Measurements from ENCODE around the gene GPR150.

Gene GPR150

GRCh38 chr5:95655575-95655974, 35.7 kb downstream of the GPR150 start:
- DNase-seq, result no peak

DNA sequence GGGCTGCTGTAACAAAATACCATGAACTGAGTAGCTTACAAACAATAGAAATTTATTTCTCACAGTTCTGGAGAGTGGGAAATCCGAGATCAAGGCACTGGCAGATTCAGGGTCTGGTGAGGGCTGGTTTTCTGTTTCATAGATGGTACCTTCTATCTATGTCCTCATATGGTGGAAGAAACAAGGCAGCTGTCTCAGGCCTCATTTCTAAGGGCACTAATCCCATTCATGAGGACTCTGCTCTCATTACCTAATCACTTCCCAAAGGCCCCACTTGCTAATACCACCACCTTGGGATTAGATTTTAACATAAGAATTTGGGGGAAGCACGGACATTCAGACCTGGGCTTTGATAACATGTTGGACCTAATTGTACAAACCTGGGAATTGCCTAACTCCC, 40.2 kb downstream of the GPR150 start:
- DNase-seq, result no peak

- DNase-seq, result no peak
These were observed 43.1 kb downstream of the GPR150 start for GRCh38 chr5:95662946-95663345.

- no peak for DNase-seq
These were observed 44.4 kb downstream of the GPR150 start for GRCh38 chr5:95664204-95664786.

- DNase-seq, result no peak
These were observed 47.3 kb downstream of the GPR150 start for GRCh38 chr5:95667061-95667618.

GRCh38 chr5:95667678-95668077, 47.8 kb downstream of the GPR150 start:
- no peak for DNase-seq

- no peak for DNase-seq
These were observed 48.3 kb downstream of the GPR150 start for GRCh38 chr5:95668216-95668615.

DNA sequence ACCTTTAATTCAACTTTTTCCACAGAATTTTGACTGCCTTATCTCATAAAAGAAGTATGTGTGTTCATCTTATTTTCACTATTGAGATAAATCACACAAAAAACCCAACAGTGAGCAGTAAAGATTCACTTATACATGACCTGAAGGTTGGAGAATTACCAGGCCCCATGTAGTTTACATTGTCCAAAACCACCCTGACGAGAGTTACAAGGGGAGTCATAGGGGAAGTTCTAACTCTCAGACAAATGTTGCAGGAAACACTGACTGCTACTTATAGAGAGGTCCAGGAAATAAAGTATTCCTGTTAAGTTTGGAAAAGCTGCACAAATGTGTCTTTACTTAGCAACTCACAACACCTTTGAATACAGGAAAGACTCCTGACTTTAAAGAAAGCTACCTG, 48.8 kb downstream of the GPR150 start:
- DNase-seq, result no peak

GRCh38 chr5:95669540-95669939, 49.7 kb downstream of the GPR150 start:
- no peak for DNase-seq

- no peak for DNase-seq
These were observed 50.1 kb downstream of the GPR150 start for GRCh38 chr5:95669985-95670384.

DNA sequence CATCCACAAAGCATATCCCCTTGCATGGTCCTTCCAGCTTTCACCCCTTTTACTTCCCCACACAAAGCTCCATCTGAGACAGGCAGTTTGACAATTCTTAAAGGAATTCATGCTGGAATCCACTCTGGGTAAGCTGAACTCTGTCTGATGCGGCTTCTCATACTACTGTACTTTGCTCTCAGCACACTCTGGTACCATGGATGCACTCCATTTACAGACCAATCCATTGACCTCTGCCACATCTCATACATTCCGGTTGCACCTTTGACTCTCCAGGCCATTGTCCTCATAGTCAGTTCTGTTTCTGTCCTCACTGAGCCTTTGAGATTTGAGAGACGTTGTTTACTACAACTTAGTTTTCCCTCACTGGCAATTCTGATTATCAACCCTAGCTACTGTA, 50.7 kb downstream of the GPR150 start:
- DNase-seq, result no peak

Data from KG1 (cell line).